GM12878 (cell line): ENCODE results near the gene ABCF1. TPM values are rescaled to one million over a fixed set of nuclear protein-coding genes. Genes with fewer than 3 reads are reported as not detected.

Source experiments
- CBFB ChIP-seq: IDR thresholded peaks from 2 replicates; pipeline ENCODE4 v1.6.1; 2016; ENCODE audit warnings: antibody characterized with exemption, low read depth
- CEBPZ ChIP-seq: fragments of 150-350 bp; IDR thresholded peaks from 2 replicates; pipeline ENCODE4 v1.6.1; 2016; ENCODE audit warnings: low read depth, low read length
- E4F1 ChIP-seq: fragments of 450-650 bp; IDR thresholded peaks from 2 replicates; pipeline ENCODE4 v1.6.1; 2018; ENCODE audit warnings: borderline replicate concordance, mild to moderate bottlenecking; ENCODE audit not compliant: partially characterized antibody
- GABPA ChIP-seq: IDR thresholded peaks from 2 replicates; pipeline ENCODE4 v1.6.1; 2014; ENCODE audit warnings: antibody characterized with exemption, low read depth, mild to moderate bottlenecking, inconsistent platforms
- HCFC1 ChIP-seq: fragments of 150-350 bp; IDR thresholded peaks from 2 replicates; pipeline ENCODE4 v1.6.1; 2014; ENCODE audit warnings: low read length
- HDAC2 ChIP-seq: fragments of 200-600 bp; sonication (generic); IDR thresholded peaks from 2 replicates; pipeline ENCODE4 v1.6.1; 2017
- NFIC ChIP-seq: IDR thresholded peaks from 2 replicates; pipeline ENCODE4 v1.6.1; 2012; ENCODE audit warnings: low read depth, mild to moderate bottlenecking, inconsistent platforms, low read length, moderate library complexity
- NKRF ChIP-seq: fragments of 450-650 bp; conservative IDR thresholded peaks from 2 replicates; pipeline ENCODE4 v1.6.1; 2017; ENCODE audit warnings: mild to moderate bottlenecking, moderate library complexity
- PBX3 ChIP-seq: IDR thresholded peaks from 2 replicates; pipeline ENCODE4 v1.6.1; 2011; ENCODE audit warnings: mild to moderate bottlenecking, low read depth, low read length, moderate library complexity; ENCODE audit not compliant: insufficient replicate concordance
- REST ChIP-seq: IDR thresholded peaks from 2 replicates; pipeline ENCODE4 v1.6.1; 2012; ENCODE audit warnings: mild to moderate bottlenecking, low read depth, low read length
- RUNX3 ChIP-seq: IDR thresholded peaks from 2 replicates; pipeline ENCODE4 v1.6.1; 2012; ENCODE audit warnings: low read length, inconsistent platforms
- ZBTB33 ChIP-seq: fragments of 450-650 bp; IDR thresholded peaks from 2 replicates; pipeline ENCODE4 v1.6.1; 2017; ENCODE audit warnings: mild to moderate bottlenecking
- ZNF24 ChIP-seq: fragments of 450-650 bp; IDR thresholded peaks from 2 replicates; pipeline ENCODE4 v1.6.1; 2017; ENCODE audit warnings: antibody characterized with exemption, mild to moderate bottlenecking
- polyA plus RNA-seq, 11 experiments: library from polyadenylated mRNA; depleted of rRNA in 4 of 11; unstranded in 6 of 11; stranded (reverse) in 5 of 11; fragments of >200 nt; fragmentation: Nextera tagmentation in 4 of 11; fragmentation: Illumina TruSeq in 1 of 11; extraction: Ambion mirVana in 4 of 11; extraction: Trizol in 1 of 11; gene quantifications; 1 replicate in 1 of 11; 2 replicates in 10 of 11; pipeline versions ENCODE4 v1.2.1 to v1.2.3, GENCODE V29; 2011 to 2016; ENCODE audit warnings: inconsistent platforms in 2 of 11, missing spikeins in 2 of 11, low read depth in 1 of 11
- total RNA-seq, 4 experiments: library from RNA; depleted of rRNA in 3 of 4; stranded (reverse); fragments of >200 nt in 3 of 4; fragmentation: Illumina TruSeq in 1 of 4; extraction: Trizol in 1 of 4; gene quantifications; 2 replicates each; pipeline versions ENCODE4 v1.2.1 to v1.2.3, GENCODE V29; 2013 to 2021

The ABCF1 gene
- total and polyA plus RNA-seq, 10 of the 15 experiments (the other 5 are each of a cell fraction or from before 2014, with no cell fraction given), result 21.3 to 79.6 (median 55.9) TPM

- TF ChIP-seq NKRF (peak; percentile 68; the same call in 1 of the 2 replicates), PBX3 (peak; percentile 68), ZBTB33 (no peak), RUNX3 (peak; percentile 72), CEBPZ (peak; percentile 53), GABPA (no peak), HCFC1 (peak; percentile 62), ZNF24 (no peak), NFIC (no peak), E4F1 (peak; percentile 93), HDAC2 (no peak), REST (peak; percentile 65; the same call in 1 of the 2 replicates), CBFB (peak; percentile 99)
Observed at GRCh38 chr6:30616811-30617564, 45.7 kb downstream of the ABCF1 start, which contains the start of gene PPP1R10 (continued).
